HG02970 (cell line): ENCODE measurements around the gene SLC2A9.

Experiments
- ATAC-seq: cut with Tn5 transposase; IDR thresholded peaks from one replicate; pipeline ENCODE4 v1.9.1; 2021; ENCODE audit warnings: mild to moderate bottlenecking, moderate library complexity, moderate number of reproducible peaks; ENCODE audit not compliant: unreplicated experiment, low FRiP score

Gene SLC2A9

GRCh38 chr4:10022346-10023049 is 1.2 kb upstream of the SLC2A9 start:
- ATAC-seq: no peak

GRCh38 chr4:10021653-10022023 is 341 bp upstream of the SLC2A9 start:
- ATAC-seq: no peak

GRCh38 chr4:10020106-10020505 is 1.2 kb downstream of the SLC2A9 start:
- ATAC-seq: no peak

- no peak for ATAC-seq
Measured at GRCh38 chr4:10019521-10020051, 1.7 kb downstream of the SLC2A9 start.

- ATAC-seq: peak; percentile 96
Measured at GRCh38 chr4:10018818-10019461, 2.4 kb downstream of the SLC2A9 start.

- no peak for ATAC-seq
Measured at GRCh38 chr4:10017037-10017893, 4.0 kb downstream of the SLC2A9 start.

GRCh38 chr4:10016169-10016568 is 5.1 kb downstream of the SLC2A9 start:
- no peak for ATAC-seq

- ATAC-seq: no peak
Measured at GRCh38 chr4:10015140-10015753, 6.0 kb downstream of the SLC2A9 start.

GRCh38 chr4:10013722-10014121 is 7.6 kb downstream of the SLC2A9 start:
- no peak for ATAC-seq

GRCh38 chr4:10011885-10012284 is 9.4 kb downstream of the SLC2A9 start:
- ATAC-seq: no peak

GRCh38 chr4:10011277-10011676 is 10.0 kb downstream of the SLC2A9 start:
- no peak for ATAC-seq

GRCh38 chr4:10009861-10010500 is 11.3 kb downstream of the SLC2A9 start:
- no peak for ATAC-seq

GRCh38 chr4:10008609-10009005 is 12.7 kb downstream of the SLC2A9 start:
- ATAC-seq: no peak

- ATAC-seq: no peak
Measured at GRCh38 chr4:10007793-10008608, 13.3 kb downstream of the SLC2A9 start.

GRCh38 chr4:10007436-10007740 is 13.9 kb downstream of the SLC2A9 start:
- no peak for ATAC-seq

GRCh38 chr4:10006601-10007435 is 14.5 kb downstream of the SLC2A9 start:
- no peak for ATAC-seq

GRCh38 chr4:10006231-10006600 is 15.1 kb downstream of the SLC2A9 start:
- ATAC-seq: no peak

GRCh38 chr4:10005632-10006031 is 15.7 kb downstream of the SLC2A9 start:
- ATAC-seq: no peak

GRCh38 chr4:10003666-10004065 is 17.6 kb downstream of the SLC2A9 start:
- no peak for ATAC-seq
